Left hindlimb (tissue), 1 donor: ENCODE data around the gene CLDN34.

Source experiments
- DNase-seq: peaks from one replicate; pipeline ENCODE4 v3.0.0-alpha.2; 2018

The CLDN34 gene

DNA sequence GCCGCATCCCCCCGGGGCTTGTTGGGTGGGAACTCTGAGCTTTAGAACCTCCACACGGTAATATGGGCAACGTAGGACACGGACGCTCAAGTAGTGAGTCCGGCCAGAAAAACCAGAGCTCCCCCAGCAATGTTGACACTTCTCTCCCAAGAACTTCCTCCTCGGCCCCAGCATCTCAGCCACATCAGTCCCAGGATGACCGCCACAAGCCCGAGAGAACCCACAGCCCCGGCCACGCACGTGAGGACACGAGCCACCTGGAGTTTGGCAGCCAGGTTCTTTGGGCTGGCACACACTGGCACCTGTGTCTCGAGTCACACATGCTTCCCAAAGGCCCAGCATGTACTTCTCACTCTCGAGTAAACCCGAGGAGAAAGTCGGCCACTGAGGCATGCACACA, 16.3 kb downstream of the CLDN34 start:
- no peak for DNase-seq

DNA sequence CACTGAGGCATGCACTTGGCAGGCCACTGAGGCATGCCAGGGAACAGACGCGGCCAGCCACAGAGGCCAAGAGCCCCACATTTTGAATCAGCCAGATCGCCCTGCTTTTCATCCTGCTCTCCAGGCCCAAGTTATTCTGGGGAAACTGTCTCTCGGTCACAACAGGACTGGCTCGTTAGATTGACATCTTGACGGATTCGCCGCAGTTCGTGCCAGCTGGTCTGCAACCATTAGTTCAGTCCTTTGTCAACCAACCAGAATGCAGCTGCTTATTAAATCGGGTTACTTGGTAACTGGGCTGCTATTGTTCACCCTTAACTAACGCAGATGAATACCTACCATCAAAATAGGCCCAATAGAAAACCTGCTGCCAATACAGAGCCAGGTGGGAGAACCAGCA, 16.7 kb downstream of the CLDN34 start:
- no peak for DNase-seq

DNA sequence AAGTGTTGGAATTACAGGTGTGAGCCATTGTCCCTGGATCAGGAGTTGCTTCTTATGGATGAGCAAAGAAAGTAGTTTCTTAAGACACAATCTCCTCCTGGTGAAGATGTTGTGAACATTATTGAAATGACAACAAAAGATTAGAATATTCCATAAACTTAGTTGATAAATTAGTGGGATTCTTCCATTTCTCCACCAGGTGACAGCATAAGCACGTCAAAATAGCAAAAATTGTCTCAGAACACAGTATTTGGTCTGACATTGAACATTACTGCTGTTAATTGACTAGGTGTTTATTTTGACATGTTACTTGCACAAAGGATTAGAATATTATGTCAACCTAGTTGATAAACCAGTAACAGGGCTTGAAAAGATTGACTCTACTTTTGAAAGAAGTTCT, 21.6 kb downstream of the CLDN34 start:
- DNase-seq: no peak

DNA sequence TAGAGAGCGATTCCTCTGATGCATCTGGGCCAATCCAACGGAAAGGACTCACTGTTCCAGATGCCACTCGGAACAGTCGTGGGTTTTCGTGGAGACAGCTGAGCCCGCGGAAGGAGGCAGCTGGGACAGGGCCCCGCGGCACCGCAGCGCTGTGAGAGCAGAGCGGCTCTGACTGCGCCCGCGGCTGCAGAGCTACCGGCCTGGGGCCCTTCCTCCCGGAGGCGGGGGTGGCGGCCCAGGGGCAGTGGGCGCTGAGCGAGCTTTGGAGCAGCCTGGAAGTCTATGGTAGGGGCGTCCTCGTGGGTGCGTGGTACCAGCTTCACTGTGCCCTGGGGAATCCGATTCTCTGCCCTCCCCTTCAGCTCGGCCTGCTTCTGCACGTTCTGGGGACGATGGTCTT, 24.9 kb downstream of the CLDN34 start:
- DNase-seq: no peak

DNA sequence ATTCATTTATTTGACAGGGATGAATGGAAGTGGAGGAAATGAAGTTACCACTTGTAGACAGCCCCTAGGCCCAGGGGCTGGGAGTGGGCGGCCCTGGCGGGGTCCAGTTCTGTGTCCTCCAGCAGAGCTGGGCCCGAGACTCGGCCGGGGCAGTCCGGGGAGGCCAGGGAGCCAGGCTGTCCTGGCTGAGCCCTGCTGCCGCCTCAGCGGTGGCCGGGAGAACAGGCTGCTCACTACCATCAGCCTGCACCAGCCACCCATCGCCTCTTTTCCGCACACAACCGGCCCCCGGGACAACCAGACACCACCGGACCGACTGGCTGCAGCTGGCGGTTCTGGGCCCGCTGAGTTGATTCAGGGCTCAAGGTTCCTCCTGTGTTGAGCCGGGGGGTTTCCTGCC, 25.6 kb downstream of the CLDN34 start:
- no peak for DNase-seq

DNA sequence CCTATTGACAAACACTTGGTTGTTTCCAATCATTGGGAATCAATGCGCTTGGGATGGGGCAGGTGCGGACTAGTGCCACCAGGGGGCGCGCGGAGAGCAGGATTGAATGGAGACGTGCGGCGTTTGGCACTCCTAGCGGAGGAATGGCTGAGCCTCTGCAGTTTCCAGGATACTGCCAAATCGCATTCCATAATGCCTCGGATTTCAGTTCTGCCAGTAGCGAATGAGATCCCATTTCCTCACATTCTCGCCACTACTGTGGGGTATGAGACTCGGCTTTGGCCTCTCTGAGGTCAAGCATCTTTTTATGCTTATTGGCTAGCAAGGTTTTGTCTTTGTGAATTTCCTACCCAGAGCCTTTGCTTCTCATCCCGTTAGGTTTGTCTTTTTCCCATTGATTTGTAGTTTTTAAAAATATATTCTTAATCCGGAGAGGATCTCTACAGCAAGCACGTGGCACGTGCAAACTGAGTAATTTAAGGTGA, 28.7 kb downstream of the CLDN34 start:
- peak; percentile 73 for DNase-seq

DNA sequence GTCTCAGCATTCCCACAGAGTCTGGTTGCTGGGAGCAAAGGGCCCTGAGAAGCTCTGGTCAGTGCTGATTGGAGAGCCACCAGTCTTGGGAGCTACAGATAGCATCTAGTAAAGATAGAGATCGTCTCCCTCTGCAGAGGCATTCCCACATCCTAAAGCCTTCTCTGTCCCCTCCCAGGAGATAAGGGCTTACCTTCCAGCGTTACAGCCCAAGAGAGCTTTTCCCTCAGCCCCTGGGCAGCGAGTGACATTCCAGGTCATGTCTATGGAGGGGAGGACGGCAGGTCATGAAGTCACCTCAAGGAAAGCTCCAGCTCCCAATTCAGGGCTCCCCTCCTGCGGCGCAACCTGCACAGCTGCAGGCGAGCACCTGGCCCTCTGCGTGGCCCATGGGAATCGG, 29.9 kb downstream of the CLDN34 start:
- DNase-seq: no peak

DNA sequence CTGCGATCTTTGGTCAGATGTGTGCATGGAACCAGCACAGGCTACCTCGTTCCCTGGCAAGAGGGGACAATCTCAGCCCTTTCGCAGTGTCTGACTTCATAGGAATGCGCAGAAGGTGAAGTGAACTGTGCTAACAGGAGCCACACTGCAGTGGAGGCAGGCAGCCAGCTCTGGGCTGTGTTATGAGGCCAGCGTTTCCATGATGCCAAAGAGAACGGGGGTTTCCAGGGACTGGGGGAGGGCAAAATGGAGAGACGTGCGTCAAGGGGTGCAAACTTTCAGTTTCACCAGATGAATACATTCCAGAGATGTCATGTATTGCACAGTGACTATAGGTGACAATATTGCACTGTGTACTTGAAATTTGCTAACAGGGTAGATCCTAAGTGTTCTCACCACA, 30.4 kb downstream of the CLDN34 start:
- DNase-seq: no peak

DNA sequence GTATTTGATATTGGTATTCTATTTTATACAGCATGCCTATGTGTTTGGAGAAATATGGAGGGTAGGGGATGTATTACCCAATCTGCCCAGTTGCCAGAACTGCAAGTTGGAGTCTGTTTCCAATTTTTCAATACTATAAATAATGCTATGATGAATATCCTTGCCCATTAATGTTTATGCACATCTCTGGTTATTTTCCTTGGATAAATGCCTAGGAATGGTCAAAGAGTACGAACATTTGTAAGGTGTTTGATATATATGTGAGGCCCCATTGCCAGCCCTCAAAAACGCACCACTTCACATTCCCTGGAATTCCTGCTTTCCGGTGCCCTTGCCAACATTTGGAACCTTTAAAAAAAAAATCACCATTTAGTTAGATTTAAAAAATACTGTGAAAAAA, 34.3 kb downstream of the CLDN34 start:
- no peak for DNase-seq

DNA sequence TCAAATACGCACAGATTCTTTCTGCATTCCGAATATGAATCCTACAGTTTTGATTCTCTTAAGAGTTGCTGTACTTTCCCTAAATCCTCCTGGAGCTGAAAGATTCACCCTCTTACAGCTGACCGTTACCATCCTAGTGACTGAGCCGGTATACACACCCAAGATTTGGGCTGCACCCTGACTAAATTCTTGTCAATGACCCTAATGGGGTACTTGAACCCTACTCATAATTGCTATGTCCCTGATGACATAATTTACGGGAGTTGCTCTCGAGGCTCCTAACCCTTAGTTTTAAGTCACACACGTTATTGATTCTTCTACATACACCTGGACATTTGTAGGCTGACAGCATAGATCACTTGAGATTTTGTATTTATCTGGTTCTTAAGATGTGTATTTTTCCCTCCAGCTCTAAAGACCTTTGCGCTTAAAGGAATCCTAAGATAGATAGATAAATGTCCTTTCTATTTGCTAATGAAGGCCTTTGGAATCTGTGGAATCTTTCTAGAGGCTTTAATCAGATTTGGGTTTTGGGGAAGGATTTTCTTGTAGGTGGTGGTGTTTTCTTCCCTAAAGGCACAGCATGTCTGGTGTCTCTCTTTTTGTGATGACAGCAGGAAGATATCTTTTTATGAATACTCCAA, 37.8 kb downstream of the CLDN34 start:
- DNase-seq: no peak

DNA sequence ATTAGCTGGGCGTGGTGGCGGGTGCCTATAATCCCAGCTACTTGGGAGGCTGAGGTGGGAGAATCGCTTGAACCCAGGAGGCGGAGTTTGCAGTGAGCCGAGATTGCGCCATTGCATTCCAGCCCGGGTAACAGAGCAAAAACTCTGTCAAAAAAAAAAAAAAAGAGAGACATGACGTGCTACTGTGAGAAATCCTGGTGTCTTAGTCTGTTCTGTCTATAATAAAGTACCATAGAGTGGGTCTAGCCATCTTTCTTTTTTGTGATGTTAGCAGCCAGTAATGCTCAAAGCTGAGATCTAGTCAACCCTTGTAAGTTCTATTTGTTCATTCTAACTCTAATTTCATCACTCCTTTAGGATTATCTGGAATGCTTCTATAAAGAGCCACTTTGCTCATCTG, 38.9 kb downstream of the CLDN34 start:
- no peak for DNase-seq

DNA sequence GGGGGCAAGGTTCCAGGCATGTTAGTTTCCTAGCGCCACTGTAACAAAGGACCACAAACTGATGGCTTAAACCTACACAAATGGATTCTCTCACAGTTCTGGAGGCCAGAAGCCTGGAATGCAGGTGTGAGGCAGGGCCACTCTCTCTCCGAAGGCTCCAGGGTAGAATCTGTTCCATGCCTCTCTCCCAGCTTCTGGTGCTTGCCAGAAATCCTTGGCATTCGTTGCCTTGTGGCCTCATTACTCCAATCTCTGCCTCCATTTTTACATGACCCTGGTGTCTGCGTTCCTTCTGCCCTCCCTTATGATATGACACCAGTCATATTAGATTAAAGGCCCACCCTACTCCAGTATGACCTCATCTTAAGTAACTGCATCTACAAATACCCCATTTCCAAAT, 39.6 kb downstream of the CLDN34 start:
- DNase-seq: no peak

DNA sequence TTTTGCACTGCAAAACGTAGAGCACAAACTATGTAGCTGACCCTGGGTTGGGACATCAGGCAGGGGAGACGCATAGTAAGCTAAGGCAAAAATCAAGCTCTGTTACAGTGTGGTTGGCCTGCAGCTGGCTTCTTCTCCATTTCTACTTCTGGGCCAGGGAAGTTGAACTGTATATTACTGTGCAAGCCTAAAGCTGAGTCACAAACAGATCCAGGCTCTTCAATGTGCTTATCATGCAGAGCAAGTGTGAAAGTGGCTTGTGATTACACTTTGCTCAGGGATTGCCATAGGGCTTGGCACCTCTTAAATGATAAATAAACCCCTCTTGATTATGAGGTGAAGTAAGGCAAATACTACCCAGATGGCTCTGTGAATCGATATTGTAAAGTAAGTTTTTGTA, 40.5 kb downstream of the CLDN34 start:
- DNase-seq: no peak

DNA sequence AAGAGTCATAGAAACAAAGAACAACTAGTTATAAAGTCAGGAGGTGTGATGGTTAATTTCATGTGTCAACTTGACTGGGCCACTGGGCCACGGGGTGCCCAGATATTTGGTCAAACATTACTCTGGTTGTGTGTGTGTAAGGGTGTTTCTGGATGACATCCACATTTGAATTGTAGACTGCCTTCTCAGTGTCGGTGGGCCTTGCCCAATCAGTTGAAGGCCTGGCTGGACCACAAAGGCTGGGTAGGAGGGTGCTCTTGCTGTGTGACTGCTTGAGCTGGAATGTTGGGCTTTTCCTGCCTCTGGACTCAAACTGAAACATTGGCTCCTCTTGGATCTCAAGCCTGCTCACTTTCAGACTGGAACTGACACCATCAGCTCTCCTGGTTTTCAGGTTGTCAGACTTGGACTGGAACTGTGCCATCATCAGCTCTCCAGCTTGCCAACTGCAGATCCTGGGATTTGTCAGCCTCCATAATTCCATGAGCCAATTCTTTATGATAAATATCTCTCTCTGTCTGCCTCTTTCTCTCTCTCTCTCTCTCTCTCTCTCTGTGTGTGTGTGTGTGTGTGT, 41.4 kb downstream of the CLDN34 start:
- no peak for DNase-seq

DNA sequence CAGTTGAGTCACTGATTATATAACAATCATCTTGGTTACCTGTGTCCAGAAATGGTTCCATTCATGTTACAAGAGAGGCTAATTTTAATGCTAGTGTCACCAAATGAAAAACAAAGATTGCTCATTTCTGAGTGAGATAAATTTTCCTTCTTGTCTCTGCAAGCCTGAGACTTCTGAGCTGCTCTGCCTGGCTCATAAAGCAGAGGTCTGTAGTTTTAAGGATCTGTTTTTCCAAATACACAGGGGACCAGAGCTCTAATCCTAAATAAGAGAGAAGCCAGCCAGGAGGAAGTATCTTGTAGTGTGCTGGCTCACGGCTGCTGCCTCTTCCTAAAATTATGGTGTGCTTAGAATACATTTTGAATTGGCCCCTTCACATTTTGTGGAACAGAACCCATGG, 42.6 kb downstream of the CLDN34 start:
- no peak for DNase-seq

DNA sequence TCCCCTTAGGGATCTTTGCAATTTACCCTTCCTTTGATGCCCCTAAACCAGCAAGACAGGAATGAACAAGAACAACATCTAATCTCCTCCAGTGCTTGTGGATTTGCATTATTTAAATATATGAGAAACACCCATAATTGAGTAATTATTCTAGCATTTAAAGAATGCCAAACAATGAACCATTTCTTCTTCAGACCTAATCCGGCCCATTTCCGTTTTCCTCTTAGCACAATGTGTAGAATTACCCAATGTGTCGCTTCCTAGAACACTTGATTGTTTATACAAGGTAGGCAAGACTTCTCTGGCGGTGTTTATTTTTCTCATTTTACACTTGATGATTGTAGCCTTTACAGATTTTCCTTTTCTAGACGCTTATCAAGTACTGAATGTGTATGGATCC, 43.5 kb downstream of the CLDN34 start:
- no peak for DNase-seq

DNA sequence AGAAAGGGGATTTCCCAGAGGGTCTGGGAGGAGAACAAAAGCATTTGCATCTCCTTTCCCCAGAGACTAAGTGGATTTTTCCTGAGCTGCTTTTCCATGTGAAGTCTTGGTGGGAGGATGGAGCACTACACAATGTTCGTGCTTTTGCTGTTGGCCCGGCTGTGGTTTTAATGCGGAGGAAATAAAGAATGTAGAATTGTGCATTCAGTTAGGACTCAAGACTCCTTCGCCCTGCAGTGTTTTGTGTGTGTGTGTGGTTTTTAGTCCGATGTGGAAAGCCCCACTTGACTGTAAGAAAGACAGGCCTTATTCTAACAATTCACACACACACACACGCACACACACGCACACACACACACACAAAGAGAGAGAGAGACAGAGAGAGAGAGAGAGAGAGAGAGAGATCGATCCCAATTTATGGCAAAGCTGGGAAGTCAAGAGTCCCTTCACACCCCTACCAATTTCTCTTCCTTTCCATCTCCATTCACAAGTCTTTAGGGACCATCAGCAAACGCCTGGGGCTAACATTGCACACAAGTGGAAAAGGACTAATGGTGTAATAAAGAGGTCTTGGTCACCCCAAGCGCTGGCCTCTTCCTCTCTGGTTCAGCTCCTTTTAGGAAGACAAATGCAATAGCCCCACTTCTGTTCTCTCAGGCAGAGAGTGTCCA, 44.2 kb downstream of the CLDN34 start:
- DNase-seq: no peak

DNA sequence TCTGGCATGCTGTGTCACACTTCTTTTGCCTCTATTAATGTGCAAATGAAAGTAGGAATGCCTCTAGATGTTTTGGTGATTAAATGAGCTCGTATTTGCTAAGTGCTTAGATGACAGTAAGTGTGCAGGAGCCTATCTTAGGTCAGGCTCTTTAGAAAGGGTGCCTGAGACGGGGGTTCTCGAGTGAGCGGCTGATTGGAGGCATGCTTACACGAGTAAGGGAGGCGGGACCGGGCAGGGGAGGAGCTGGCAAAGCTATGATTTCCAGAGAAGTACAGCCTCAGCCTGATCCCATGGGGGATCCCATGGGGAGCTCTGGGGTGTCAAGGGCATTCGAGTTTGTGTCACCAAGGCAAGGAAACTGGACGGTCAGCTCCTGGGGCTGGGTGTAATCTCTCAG, 44.8 kb downstream of the CLDN34 start:
- no peak for DNase-seq

DNA sequence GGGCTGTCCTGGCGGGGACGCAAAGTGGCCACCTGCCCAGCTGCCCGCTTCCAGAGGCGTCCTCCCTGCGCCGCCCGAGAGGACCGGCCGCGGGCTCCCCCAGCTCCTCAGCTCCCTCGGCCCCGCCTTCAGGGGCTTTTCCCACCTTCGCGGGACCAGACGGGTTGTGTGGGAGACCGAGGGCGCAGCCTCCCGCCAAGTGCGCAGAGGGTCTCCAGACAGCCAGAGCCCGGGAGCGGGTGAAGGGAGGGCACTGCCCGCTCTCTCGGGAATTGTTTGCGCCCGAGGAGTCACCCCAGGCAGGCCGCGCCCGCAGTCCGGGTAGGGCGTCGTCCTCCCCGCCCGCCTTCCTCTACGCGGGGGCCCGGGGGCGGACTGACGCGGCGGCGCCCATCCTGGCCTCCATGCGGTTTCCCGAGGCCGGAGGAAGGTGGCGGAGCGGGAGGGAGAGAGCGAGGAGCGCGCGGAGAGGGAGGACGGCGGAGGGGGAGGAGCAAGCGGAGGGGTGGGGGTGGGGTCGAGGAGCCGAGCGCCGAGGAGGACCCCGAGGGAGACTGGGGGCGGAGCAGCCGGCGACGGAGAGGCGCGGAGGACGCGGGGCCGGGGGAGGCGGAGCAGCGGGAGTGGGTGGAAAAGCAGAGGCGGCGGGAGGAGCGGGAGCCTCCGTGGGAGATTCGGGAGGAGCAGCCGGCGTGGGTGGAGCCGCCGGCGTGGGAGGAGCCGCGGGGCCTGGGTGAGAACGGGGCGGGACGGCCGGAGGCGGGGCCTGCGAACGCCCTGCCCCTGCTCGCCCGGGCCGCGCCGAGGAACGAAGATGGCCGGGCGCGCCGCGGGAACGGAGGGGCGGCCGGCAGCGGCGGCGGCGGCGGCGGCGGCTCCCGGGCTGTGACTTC, 47.5 kb downstream of the CLDN34 start:
- peak; percentile 94 for DNase-seq

DNA sequence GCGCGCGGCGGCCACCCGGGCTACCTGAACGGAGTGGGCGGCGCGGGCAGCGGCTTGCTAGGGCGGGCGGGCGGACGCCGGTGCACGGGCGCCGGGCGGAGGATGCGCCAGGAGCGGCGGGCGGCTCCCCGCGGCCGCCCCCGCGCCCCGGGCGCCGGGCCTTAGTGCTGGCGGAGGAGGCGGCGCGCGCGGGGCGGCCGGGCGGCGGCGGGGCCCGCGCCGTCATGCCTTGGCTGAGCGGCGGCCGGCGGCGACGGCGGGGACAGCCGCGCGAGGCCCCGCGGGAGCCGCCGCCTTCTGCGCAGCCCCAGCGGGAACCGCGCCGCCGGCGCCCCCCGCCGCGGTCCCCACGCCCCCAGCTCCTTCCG, 48.2 kb downstream of the CLDN34 start:
- DNase-seq: no peak

DNA sequence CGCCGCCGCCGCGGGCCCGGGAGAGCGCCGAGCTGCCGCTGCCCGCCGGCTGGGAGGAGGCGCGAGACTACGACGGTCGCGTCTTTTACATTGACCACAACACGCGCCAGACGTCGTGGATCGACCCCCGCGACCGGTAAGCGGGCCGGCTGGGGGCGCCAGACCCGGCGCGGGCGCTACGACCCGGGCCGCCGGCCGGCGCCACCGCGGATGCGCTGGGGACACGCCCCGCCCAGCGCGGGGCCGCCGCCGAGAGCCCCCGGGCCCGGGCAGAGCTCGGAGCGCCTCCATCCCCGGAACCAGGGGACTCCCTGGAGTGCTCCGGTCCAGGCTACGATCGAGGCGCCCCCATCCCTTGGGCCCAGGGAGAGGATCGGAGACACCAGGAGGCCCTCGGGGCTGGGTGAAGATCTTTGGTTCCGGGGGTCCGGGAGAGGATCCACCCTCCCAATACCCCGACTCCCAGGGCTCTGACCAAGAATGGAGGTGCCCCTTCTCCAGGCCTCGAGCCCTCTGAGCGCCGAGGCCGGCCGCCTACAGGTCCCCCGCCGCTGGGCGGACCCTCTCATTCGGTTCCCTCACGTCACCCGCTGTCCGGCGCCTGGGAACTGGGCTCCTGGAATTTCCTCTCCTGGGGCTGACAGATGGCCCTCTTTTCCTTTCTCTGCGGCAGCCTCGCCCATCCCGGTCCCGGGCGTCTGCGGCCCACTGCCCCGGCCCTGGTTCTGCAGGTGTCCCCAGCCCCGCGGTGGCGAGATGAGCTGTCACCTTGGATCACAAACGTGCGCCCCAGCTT, 48.8 kb downstream of the CLDN34 start:
- peak; percentile 62 for DNase-seq

DNA sequence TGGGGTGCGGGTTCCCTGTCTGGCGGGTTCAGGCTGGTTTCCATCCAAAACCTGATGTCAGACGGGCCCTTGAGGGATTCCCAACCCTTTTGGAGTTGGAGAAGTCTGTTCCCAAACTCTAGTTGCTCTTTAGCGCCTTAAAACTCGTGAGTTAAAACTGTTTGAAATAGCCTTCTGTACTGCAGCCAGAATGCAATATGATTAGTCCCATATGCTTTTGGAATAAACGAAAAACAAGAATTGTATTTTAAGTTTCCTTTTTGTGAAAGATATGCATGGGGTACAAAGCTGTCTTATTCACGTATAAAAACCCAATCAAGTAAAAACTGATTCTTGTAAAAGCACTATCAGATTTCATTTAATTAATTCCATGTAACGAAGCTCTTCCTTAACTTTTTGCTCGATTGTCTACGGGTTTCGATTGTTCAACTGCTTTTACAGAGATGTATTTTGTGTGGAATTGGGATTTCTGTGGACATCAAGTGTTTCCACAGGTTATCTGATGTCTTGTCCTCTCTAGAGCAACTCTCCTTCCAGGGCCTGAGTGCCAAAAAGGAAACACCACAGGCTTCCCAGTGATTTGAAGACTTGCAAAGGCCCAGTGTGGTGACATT, 49.5 kb downstream of the CLDN34 start:
- DNase-seq: no peak
